ENCODE results near the gene ADAMTS12. TPM values are rescaled to one million over a fixed set of nuclear protein-coding genes. Genes with fewer than 3 reads are reported as not detected.

The ADAMTS12 gene
- total and polyA plus RNA-seq, 2 of the 8 experiments (the other 6 are each of a cell fraction or from before 2014, with no cell fraction given): 6.4 to 12.8 TPM

DNA sequence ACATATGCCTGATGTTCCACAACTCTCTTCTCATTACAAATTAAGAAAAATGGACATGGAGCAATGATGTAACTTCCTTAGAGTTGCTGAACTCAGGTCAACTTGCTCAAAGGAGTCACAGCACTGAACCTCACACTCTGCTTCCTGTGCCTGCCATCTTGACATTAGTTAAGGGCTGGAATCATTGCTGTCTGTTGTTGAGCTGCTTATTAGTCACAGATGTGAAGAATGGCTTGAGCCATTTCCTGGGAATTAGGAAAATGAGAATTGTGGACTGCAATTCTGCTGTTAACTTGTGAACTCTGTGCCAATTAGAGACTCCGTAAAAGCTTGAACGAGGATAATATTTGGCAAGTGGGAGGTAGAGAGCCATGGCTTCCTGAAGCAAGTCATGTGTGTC lies 212.0 kb downstream of the ADAMTS12 start (continued):
- TF ChIP-seq, protein P1, sequence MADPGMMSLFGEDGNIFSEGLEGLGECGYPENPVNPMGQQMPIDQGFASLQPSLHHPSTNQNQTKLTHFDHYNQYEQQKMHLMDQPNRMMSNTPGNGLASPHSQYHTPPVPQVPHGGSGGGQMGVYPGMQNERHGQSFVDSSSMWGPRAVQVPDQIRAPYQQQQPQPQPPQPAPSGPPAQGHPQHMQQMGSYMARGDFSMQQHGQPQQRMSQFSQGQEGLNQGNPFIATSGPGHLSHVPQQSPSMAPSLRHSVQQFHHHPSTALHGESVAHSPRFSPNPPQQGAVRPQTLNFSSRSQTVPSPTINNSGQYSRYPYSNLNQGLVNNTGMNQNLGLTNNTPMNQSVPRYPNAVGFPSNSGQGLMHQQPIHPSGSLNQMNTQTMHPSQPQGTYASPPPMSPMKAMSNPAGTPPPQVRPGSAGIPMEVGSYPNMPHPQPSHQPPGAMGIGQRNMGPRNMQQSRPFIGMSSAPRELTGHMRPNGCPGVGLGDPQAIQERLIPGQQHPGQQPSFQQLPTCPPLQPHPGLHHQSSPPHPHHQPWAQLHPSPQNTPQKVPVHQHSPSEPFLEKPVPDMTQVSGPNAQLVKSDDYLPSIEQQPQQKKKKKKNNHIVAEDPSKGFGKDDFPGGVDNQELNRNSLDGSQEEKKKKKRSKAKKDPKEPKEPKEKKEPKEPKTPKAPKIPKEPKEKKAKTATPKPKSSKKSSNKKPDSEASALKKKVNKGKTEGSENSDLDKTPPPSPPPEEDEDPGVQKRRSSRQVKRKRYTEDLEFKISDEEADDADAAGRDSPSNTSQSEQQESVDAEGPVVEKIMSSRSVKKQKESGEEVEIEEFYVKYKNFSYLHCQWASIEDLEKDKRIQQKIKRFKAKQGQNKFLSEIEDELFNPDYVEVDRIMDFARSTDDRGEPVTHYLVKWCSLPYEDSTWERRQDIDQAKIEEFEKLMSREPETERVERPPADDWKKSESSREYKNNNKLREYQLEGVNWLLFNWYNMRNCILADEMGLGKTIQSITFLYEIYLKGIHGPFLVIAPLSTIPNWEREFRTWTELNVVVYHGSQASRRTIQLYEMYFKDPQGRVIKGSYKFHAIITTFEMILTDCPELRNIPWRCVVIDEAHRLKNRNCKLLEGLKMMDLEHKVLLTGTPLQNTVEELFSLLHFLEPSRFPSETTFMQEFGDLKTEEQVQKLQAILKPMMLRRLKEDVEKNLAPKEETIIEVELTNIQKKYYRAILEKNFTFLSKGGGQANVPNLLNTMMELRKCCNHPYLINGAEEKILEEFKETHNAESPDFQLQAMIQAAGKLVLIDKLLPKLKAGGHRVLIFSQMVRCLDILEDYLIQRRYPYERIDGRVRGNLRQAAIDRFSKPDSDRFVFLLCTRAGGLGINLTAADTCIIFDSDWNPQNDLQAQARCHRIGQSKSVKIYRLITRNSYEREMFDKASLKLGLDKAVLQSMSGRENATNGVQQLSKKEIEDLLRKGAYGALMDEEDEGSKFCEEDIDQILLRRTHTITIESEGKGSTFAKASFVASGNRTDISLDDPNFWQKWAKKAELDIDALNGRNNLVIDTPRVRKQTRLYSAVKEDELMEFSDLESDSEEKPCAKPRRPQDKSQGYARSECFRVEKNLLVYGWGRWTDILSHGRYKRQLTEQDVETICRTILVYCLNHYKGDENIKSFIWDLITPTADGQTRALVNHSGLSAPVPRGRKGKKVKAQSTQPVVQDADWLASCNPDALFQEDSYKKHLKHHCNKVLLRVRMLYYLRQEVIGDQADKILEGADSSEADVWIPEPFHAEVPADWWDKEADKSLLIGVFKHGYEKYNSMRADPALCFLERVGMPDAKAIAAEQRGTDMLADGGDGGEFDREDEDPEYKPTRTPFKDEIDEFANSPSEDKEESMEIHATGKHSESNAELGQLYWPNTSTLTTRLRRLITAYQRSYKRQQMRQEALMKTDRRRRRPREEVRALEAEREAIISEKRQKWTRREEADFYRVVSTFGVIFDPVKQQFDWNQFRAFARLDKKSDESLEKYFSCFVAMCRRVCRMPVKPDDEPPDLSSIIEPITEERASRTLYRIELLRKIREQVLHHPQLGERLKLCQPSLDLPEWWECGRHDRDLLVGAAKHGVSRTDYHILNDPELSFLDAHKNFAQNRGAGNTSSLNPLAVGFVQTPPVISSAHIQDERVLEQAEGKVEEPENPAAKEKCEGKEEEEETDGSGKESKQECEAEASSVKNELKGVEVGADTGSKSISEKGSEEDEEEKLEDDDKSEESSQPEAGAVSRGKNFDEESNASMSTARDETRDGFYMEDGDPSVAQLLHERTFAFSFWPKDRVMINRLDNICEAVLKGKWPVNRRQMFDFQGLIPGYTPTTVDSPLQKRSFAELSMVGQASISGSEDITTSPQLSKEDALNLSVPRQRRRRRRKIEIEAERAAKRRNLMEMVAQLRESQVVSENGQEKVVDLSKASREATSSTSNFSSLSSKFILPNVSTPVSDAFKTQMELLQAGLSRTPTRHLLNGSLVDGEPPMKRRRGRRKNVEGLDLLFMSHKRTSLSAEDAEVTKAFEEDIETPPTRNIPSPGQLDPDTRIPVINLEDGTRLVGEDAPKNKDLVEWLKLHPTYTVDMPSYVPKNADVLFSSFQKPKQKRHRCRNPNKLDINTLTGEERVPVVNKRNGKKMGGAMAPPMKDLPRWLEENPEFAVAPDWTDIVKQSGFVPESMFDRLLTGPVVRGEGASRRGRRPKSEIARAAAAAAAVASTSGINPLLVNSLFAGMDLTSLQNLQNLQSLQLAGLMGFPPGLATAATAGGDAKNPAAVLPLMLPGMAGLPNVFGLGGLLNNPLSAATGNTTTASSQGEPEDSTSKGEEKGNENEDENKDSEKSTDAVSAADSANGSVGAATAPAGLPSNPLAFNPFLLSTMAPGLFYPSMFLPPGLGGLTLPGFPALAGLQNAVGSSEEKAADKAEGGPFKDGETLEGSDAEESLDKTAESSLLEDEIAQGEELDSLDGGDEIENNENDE (IDR thresholded peaks at IDR 0.05; ENCODE audit: insufficient replicate concordance, low read length): no peak
- TF ChIP-seq NRF1 (IDR thresholded peaks at IDR 0.05; ENCODE audit: low read depth, low read length): no peak
- no peak for TF ChIP-seq SIN3A (conservative IDR thresholded peaks at IDR 0.05 in 1 of 2, IDR thresholded peaks at IDR 0.05 in 1 of 2; ENCODE audit: low read depth in 1 of 2, low read length in 2 of 2)
- no peak for TF ChIP-seq SUZ12 (IDR thresholded peaks at IDR 0.05; ENCODE audit: low read length)
- TF ChIP-seq, protein P2, sequence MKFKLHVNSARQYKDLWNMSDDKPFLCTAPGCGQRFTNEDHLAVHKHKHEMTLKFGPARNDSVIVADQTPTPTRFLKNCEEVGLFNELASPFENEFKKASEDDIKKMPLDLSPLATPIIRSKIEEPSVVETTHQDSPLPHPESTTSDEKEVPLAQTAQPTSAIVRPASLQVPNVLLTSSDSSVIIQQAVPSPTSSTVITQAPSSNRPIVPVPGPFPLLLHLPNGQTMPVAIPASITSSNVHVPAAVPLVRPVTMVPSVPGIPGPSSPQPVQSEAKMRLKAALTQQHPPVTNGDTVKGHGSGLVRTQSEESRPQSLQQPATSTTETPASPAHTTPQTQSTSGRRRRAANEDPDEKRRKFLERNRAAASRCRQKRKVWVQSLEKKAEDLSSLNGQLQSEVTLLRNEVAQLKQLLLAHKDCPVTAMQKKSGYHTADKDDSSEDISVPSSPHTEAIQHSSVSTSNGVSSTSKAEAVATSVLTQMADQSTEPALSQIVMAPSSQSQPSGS (IDR thresholded peaks at IDR 0.05; ENCODE audit: low read length): no peak
- TF ChIP-seq TAF7 (optimal IDR thresholded peaks at IDR 0.05; ENCODE audit: borderline replicate concordance, low read depth, low read length): no peak
- no peak for TF ChIP-seq CBX8 (IDR thresholded peaks at IDR 0.05; ENCODE audit: borderline replicate concordance, low read depth, low read length)
- TF ChIP-seq TEAD4 (IDR thresholded peaks at IDR 0.05; ENCODE audit: low read depth, low read length): no peak
- TF ChIP-seq, protein P3, sequence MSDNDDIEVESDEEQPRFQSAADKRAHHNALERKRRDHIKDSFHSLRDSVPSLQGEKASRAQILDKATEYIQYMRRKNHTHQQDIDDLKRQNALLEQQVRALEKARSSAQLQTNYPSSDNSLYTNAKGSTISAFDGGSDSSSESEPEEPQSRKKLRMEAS (IDR thresholded peaks at IDR 0.05): no peak

Measured in H1 (cell line).